ENCODE data around the gene PPP1R3D.
"Not testable (repeated sequence)": the region's sequence is repeated elsewhere in the genome, so short reads cannot be mapped to it uniquely, and the experiment has no call there.

The PPP1R3D gene

GRCh38 chr20:59891581-59891980 lies 48.5 kb downstream of the PPP1R3D start:
- DNase-seq (ENCODE audit: low spot score): no peak
- TF ChIP-seq, protein P1, sequence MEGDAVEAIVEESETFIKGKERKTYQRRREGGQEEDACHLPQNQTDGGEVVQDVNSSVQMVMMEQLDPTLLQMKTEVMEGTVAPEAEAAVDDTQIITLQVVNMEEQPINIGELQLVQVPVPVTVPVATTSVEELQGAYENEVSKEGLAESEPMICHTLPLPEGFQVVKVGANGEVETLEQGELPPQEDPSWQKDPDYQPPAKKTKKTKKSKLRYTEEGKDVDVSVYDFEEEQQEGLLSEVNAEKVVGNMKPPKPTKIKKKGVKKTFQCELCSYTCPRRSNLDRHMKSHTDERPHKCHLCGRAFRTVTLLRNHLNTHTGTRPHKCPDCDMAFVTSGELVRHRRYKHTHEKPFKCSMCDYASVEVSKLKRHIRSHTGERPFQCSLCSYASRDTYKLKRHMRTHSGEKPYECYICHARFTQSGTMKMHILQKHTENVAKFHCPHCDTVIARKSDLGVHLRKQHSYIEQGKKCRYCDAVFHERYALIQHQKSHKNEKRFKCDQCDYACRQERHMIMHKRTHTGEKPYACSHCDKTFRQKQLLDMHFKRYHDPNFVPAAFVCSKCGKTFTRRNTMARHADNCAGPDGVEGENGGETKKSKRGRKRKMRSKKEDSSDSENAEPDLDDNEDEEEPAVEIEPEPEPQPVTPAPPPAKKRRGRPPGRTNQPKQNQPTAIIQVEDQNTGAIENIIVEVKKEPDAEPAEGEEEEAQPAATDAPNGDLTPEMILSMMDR (IDR thresholded peaks at IDR 0.05; ENCODE audit: borderline replicate concordance, control extremely low read depth, extremely low read depth, insufficient read depth, missing control alignments): no peak
- in situ Hi-C loops (cut with MboI; ENCODE audit: low sequenced_read_pairs, unreplicated experiment): no loop called here

GRCh38 chr20:59890035-59890434 lies 50.1 kb downstream of the PPP1R3D start:
- DNase-seq (ENCODE audit: low spot score); in situ Hi-C loops (cut with MboI; ENCODE audit: low sequenced_read_pairs, unreplicated experiment): not testable (repeated sequence)

DNA sequence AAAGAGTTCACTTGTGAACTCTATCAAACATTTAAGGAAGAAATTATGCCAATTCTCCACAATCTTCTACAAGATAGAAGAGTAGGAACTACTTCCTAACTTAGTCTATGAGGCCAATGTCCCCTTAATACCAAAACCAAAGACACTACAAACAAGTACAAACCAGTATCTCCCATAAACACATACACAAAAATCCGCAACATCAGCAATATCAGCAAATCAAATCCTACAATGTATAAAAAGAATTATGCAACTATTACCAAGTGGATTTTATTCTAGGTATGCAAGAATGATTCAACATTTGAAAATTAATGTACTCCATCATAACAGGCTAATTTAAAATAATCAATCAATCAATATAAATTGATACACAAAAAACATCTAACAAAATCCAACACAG lies 52.1 kb downstream of the PPP1R3D start:
- TF ChIP-seq, protein P1 (IDR thresholded peaks at IDR 0.05; ENCODE audit: borderline replicate concordance, control extremely low read depth, extremely low read depth, insufficient read depth, missing control alignments): no peak
- in situ Hi-C loops (cut with MboI; ENCODE audit: low sequenced_read_pairs, unreplicated experiment): no loop called here
- DNase-seq (ENCODE audit: low spot score): no peak
